Measurements from ENCODE around the gene CHST11.

DNA sequence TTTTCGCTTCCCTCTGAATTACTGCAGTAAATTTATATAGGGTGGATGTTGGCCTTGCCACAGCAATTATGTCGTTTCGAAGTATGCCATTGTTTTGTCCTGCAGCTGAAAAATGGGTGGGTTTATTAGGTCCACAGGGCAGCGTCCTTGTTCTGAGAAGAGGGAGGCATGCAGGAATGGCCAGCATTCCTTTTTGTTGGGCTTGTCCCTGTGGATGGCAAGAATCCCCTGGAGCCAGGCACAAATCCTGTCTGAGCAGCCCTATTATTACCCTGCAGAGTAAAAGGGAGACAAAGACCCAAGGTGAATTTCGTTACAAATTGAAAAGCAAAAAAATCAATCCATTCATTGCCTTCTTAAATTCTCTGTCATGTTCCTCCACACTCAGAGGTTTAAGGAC, 88.1 kb downstream of the CHST11 start:
- TF ChIP-seq, protein P1, sequence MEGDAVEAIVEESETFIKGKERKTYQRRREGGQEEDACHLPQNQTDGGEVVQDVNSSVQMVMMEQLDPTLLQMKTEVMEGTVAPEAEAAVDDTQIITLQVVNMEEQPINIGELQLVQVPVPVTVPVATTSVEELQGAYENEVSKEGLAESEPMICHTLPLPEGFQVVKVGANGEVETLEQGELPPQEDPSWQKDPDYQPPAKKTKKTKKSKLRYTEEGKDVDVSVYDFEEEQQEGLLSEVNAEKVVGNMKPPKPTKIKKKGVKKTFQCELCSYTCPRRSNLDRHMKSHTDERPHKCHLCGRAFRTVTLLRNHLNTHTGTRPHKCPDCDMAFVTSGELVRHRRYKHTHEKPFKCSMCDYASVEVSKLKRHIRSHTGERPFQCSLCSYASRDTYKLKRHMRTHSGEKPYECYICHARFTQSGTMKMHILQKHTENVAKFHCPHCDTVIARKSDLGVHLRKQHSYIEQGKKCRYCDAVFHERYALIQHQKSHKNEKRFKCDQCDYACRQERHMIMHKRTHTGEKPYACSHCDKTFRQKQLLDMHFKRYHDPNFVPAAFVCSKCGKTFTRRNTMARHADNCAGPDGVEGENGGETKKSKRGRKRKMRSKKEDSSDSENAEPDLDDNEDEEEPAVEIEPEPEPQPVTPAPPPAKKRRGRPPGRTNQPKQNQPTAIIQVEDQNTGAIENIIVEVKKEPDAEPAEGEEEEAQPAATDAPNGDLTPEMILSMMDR (IDR thresholded peaks at IDR 0.05; ENCODE audit: low read depth, low read length, poor library complexity, severe bottlenecking), result no peak
- no peak for TF ChIP-seq EZH2phosphoT487 (IDR thresholded peaks at IDR 0.05; ENCODE audit: borderline replicate concordance, low read length)

Data from DOHH2 (cell line).